T-helper 1 cell treated with Interleukin-12 subunit alpha and Interleukin-12 subunit beta and Interleukin-4 antibody, amounts not matched to agents 30 ng/mL and 1 ng/mL, for 36 hours (primary cell): ENCODE data around the gene HNRNPL. TPM values are rescaled to one million over a fixed set of nuclear protein-coding genes. Genes with fewer than 3 reads are reported as not detected.

Experiments used
- total RNA-seq: library from RNA; stranded (reverse); gene quantifications from 2 replicates; pipeline ENCODE4 v1.2.3, GENCODE V29; 2022

The HNRNPL gene
- total RNA-seq, 1 donor from 2014 or later, result 515 TPM

Other genes with a start within 250 kb of the HNRNPL start
- gene MAP4K1, start 232.0 kb downstream of the HNRNPL start, total RNA-seq, result 307 and 314 TPM in 2 replicates
- 313 and 314 TPM in 2 replicates for gene EIF3K, start 230.8 kb downstream of the HNRNPL start, total RNA-seq
- 435 and 443 TPM in 2 replicates for gene ACTN4, start 202.3 kb downstream of the HNRNPL start, total RNA-seq
- 4.4 and 4.7 TPM in 2 replicates for gene CAPN12, start 105.5 kb downstream of the HNRNPL start, total RNA-seq
- gene LGALS7, start 76.5 kb downstream of the HNRNPL start, total RNA-seq, result not detected in 2 replicates
- not detected in 2 replicates for gene LGALS7B, start 60.8 kb downstream of the HNRNPL start, total RNA-seq
- 1.6 and 1.8 TPM in 2 replicates for gene LGALS4, start 37.0 kb downstream of the HNRNPL start, total RNA-seq
- gene ECH1, start 18.2 kb downstream of the HNRNPL start, total RNA-seq, result 152 and 154 TPM in 2 replicates
- 79.1 and 82.0 TPM in 2 replicates for gene RINL, start 28.3 kb upstream of the HNRNPL start, total RNA-seq
- gene SIRT2, start 49.6 kb upstream of the HNRNPL start, total RNA-seq, result 56.7 TPM in 2 replicates
- 60.2 and 66.3 TPM in 2 replicates for gene NFKBIB, start 50.0 kb upstream of the HNRNPL start, total RNA-seq
- 1.9 TPM in 2 replicates for gene CCER2, start 62.2 kb upstream of the HNRNPL start, total RNA-seq
- 29.5 and 33.5 TPM in 2 replicates for gene SARS2, start 80.8 kb upstream of the HNRNPL start, total RNA-seq
- gene MRPS12, start 81.0 kb upstream of the HNRNPL start, total RNA-seq, result 66.0 and 67.5 TPM in 2 replicates
- gene FBXO17, start 125.8 kb upstream of the HNRNPL start, total RNA-seq, result 0.22 TPM in 1 of 2 replicates, not detected in the other
- gene FBXO27, start 182.6 kb upstream of the HNRNPL start, total RNA-seq, result not detected in 2 replicates
- gene ACP7, start 234.4 kb upstream of the HNRNPL start, total RNA-seq, result not detected in 2 replicates